BJ (cell line): ENCODE results near the gene APLN. TPM values are rescaled to one million over a fixed set of nuclear protein-coding genes. Genes with fewer than 3 reads are reported as not detected.

Source experiments
- CTCF ChIA-PET: fragments of 350-600 bp; formaldehyde crosslinking; extraction: SDS; loops from one replicate; lab custom pipeline; 2021; ENCODE audit warnings: antibody characterized with exemption, inconsistent platforms; lab: Yijun Ruan, JAX
- POLR2A ChIA-PET: fragments of 300-600 bp; sonication (Branson Sonifier 250); formaldehyde crosslinking; extraction: SDS; loops from one replicate; lab custom pipeline; 2021; ENCODE audit warnings: antibody characterized with exemption; lab: Charles Lee
- DNase-seq: peaks from one replicate; pipeline ENCODE4 v3.0.0-alpha.2; 2011; ENCODE audit warnings: low read depth
- H3K27me3 ChIP-seq: 2 replicates; pipeline ENCODE4 v1.6.0; 2011; ENCODE audit warnings: low read length; ENCODE audit not compliant: control insufficient read depth, insufficient read depth
- H3K36me3 ChIP-seq: 2 replicates; pipeline ENCODE4 v1.5.1; 2011; ENCODE audit warnings: low read length; ENCODE audit not compliant: control insufficient read depth, insufficient read depth
- H3K4me3 ChIP-seq: 2 replicates; pipeline ENCODE4 v1.5.1; 2011; ENCODE audit warnings: low read depth, mild to moderate bottlenecking, control low read depth, low read length
- CTCF ChIP-seq: IDR thresholded peaks from 2 replicates; pipeline ENCODE4 v1.5.1; 2011; ENCODE audit warnings: low read depth, mild to moderate bottlenecking, control low read depth, inconsistent platforms, low read length, moderate library complexity; ENCODE audit not compliant: insufficient read depth
- polyA plus RNA-seq: library from polyadenylated mRNA; depleted of rRNA; stranded (reverse); fragments of >200 nt; gene quantifications from 2 replicates; pipeline ENCODE4 v1.2.3, GENCODE V29; 2011

Gene APLN
- polyA plus RNA-seq, 1 experiment = 0.11 TPM

DNA sequence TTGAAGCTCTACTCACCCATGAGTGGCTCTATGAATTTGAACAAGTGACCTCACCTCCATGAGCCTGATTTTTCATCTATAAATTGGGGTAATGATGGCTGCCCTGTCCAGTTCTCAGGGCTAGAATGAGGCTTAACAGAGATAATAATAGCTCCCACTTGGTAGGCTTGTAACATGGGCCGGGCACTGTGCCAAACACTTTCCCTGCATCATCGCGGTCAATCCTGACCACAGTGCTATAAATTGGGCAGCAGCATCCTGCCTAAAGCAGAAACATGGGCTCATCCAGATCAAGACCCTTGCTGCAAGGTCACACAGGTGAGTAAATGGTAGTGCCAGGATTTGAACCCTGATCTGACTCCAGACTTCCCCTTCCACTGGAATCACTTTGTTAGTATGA lies 12.8 kb downstream of the APLN start:
- POLR2A ChIA-PET = no interaction called here
- TF ChIP-seq CTCF = no peak
- CTCF ChIA-PET = interaction anchor here (10.9 kb wide), 1 partner anchor 84 kb away, joined by 167 read pairs; no protein-coding TSS in a partner anchor
- Histone ChIP-seq H3K4me3 (no peak overlapping the region), H3K27me3 (peaks cover 2% of the 10 kb centered on the region; the same call in 1 of the 2 replicates), H3K36me3 (no peaks in the 10 kb centered on the region)
- DNase-seq = no peak

DNA sequence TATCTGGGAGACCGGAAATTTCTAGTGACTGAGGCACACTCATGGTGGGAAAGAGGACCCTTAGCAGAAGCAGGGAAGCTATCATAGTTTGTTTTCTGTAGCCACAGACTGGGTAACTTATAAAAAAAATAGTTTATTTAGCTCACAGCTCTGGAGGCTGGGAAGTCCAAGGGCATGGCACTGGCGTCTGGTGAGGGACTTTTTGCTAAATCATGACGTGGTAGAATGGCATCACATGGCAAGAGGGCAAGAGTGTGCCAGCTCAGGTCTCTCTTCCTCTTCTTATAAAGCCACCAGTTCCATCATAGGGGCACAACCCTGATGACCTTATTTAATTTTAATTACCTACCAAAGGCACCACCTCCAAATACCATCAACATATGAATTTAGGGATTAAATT lies 13.3 kb downstream of the APLN start:
- ChIA-PET POLR2A (no interaction called here), CTCF (interaction anchor here (10.9 kb wide), 1 partner anchor 85 kb away, joined by 167 read pairs; no protein-coding TSS in a partner anchor)
- Histone ChIP-seq H3K27me3 (peaks cover 2% of the 10 kb centered on the region; the same call in 1 of the 2 replicates), H3K36me3 (no peaks in the 10 kb centered on the region), H3K4me3 (no peak overlapping the region)
- no peak for DNase-seq
- no peak for TF ChIP-seq CTCF

DNA sequence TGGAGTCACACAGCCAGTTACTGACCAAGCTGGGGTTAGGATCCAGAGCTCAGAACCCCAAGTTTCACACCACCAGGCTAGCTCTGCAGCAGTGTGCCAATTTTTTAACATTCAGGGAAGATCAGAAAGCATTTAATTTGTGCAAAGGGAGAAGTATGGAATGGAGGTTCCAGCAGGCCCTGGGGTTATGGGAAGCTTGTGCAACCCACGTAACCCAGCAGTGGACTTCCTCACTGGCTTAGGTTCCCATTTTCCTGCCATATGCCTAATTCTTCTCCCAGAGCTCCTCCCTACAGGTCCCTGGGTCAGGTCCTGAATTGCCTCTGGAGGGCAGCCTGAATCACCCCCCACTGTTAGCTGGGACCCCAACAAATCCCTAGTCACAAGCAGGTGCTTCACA lies 14.0 kb downstream of the APLN start:
- H3K36me3 ChIP-seq = no peaks in the 10 kb centered on the region
- CTCF ChIA-PET = interaction anchor here (10.9 kb wide), 1 partner anchor 86 kb away, joined by 167 read pairs; no protein-coding TSS in a partner anchor
- no peak for DNase-seq
- no peak overlapping the region for H3K4me3 ChIP-seq
- H3K27me3 ChIP-seq = peaks cover 2% of the 10 kb centered on the region; the same call in 1 of the 2 replicates
- POLR2A ChIA-PET = no interaction called here
- no peak for TF ChIP-seq CTCF

GRCh38 chrX:129638917-129639316 lies 15.8 kb downstream of the APLN start:
- H3K4me3 ChIP-seq = no peak overlapping the region
- no peak for DNase-seq
- CTCF ChIA-PET = interaction anchor here (1.0 to 10.9 kb wide), 2 partner anchors 87 to 422 kb away, joined by 4 to 167 read pairs; no protein-coding TSS in a partner anchor
- peaks cover 2% of the 10 kb centered on the region; the same call in 1 of the 2 replicates for H3K27me3 ChIP-seq
- TF ChIP-seq CTCF = no peak
- H3K36me3 ChIP-seq = no peaks in the 10 kb centered on the region
- POLR2A ChIA-PET = no interaction called here

DNA sequence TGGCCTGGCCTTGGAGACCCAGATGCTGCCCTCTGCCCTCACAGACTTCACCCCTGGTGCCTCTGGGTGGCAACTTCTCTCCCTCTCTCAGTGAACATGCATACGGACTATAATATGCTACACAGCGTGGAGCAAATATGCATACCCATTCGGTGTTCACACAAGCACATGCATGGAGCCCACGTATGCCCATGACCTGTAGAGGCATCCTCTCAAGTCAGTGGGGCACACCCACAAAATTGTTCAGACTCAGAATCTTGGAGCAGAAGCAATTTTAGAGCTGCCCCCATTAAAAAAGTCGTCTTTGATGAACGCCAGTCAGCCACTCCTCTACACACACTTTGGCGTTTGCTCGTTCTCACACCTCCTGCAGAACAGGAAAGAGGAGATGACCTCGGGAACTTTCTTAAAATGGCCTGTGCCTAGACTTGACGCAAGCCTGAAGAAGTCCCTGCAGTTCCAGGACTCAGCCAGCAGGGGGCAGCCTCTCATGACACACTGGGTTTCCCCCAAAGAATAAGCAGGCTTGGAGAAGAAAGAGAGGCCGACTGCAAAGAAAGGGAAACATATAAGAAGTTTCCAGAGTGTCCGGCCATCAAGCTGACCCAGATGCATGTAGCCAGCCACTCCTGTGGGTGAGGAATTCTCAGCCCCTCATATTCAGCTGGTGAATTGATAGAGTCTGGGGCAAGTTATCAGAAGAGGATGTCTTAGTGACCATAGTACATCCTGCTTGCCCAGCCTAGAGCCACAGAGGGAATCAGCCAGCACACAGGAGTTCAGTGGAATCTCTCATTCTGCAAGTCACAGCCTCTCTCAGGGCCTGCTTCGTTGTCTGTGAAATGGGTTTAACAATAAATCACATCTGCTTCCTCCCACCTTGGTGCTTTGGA lies 17.3 kb downstream of the APLN start:
- ChIA-PET POLR2A (no interaction called here), CTCF (interaction anchor here (0.6 to 10.9 kb wide), 20 partner anchors 10 to 283 kb away, joined by 3 to 167 read pairs (median 4); partner anchors contain the start of gene APLN)
- no peaks in the 10 kb centered on the region for H3K36me3 ChIP-seq
- DNase-seq = no peak
- peak; percentile 86 for TF ChIP-seq CTCF
- no peak overlapping the region for H3K4me3 ChIP-seq
- peaks cover 2% of the 10 kb centered on the region; the same call in 1 of the 2 replicates for H3K27me3 ChIP-seq
